Liver (tissue), 9 donors: Measurements from ENCODE around the gene MED27. TPM values are rescaled to one million over a fixed set of nuclear protein-coding genes. Genes with fewer than 3 reads are reported as not detected.

Source experiments
- DNase-seq: peaks from one replicate; pipeline ENCODE4 v3.0.0-alpha.2; 2017; ENCODE audit warnings: low spot score
- H3K27ac ChIP-seq, 2 donors: one replicate each; pipeline ENCODE4 v1.7.0; 2013; ENCODE audit warnings: inconsistent platforms in 2 of 2, low read length in 2 of 2, control low read depth in 1 of 2, low read depth in 1 of 2, mild to moderate bottlenecking in 1 of 2
- H3K27me3 ChIP-seq, 4 donors: one replicate each; pipeline versions ENCODE4 v1.6.1 to v1.7.0; 2013; ENCODE audit warnings: low read length in 3 of 4, inconsistent platforms in 1 of 4, mild to moderate bottlenecking in 1 of 4, moderate library complexity in 1 of 4; ENCODE audit not compliant: control insufficient read depth in 4 of 4, insufficient read depth in 4 of 4
- H3K36me3 ChIP-seq, 4 donors: one replicate each; pipeline versions ENCODE4 v1.6.1 to v1.7.0; 2013; ENCODE audit warnings: low read length in 3 of 4, mild to moderate bottlenecking in 3 of 4, low read depth in 1 of 4, moderate library complexity in 1 of 4; ENCODE audit not compliant: control insufficient read depth in 4 of 4, insufficient read depth in 3 of 4
- H3K4me1 ChIP-seq, 4 donors: one replicate each; pipeline versions ENCODE4 v1.6.1 to v1.7.0; 2013; ENCODE audit warnings: low read length in 3 of 4, mild to moderate bottlenecking in 3 of 4, moderate library complexity in 1 of 4; ENCODE audit not compliant: control insufficient read depth in 4 of 4, insufficient read depth in 4 of 4
- H3K4me3 ChIP-seq, 3 donors: one replicate each; pipeline versions ENCODE4 v1.6.1 to v1.7.0; 2013; ENCODE audit warnings: low read length in 3 of 3, control low read depth in 1 of 3, low read depth in 1 of 3, mild to moderate bottlenecking in 1 of 3
- H3K9ac ChIP-seq, 2 donors: one replicate each; pipeline ENCODE4 v1.7.0; 2013; ENCODE audit warnings: low read length in 2 of 2, mild to moderate bottlenecking in 2 of 2, moderate library complexity in 2 of 2, control low read depth in 1 of 2, low read depth in 1 of 2
- H3K9me3 ChIP-seq, 4 donors: one replicate each; pipeline versions ENCODE4 v1.6.1 to v1.7.0; 2013; ENCODE audit warnings: low read length in 3 of 4; ENCODE audit not compliant: control insufficient read depth in 4 of 4
- ATF3 ChIP-seq: IDR thresholded peaks from 2 replicates; pipeline ENCODE4 v1.6.1; 2016; ENCODE audit warnings: antibody characterized with exemption
- CTCF ChIP-seq: fragments of 150-350 bp; IDR thresholded peaks from 2 replicates; pipeline ENCODE4 v1.5.1; 2017; ENCODE audit warnings: improper control_type of control experiment, low read depth, low read length; ENCODE audit not compliant: missing input control
- EGR1 ChIP-seq, 2 donors: IDR thresholded peaks; 2 replicates each; pipeline ENCODE4 v1.6.1; 2016 to 2018; ENCODE audit warnings: antibody characterized with exemption in 2 of 2, low read depth in 2 of 2
- FOXA1 ChIP-seq: IDR thresholded peaks from 2 replicates; pipeline ENCODE4 v1.6.1; 2016; ENCODE audit warnings: antibody characterized with exemption
- GABPA ChIP-seq, 2 donors: IDR thresholded peaks in 1 of 2; conservative IDR thresholded peaks in 1 of 2; 2 replicates each; pipeline ENCODE4 v1.6.1; 2016; ENCODE audit warnings: antibody characterized with exemption in 2 of 2, mild to moderate bottlenecking in 1 of 2, moderate library complexity in 1 of 2
- HNF4G ChIP-seq: IDR thresholded peaks from 2 replicates; pipeline ENCODE4 v1.6.1; 2016; ENCODE audit warnings: antibody characterized with exemption
- JUND ChIP-seq, 2 donors: IDR thresholded peaks; 2 replicates each; pipeline ENCODE4 v1.6.1; 2016; ENCODE audit warnings: antibody characterized with exemption in 2 of 2
- NR2F2 ChIP-seq: IDR thresholded peaks from 2 replicates; pipeline ENCODE4 v1.6.1; 2016; ENCODE audit warnings: antibody characterized with exemption
- SP1 ChIP-seq: IDR thresholded peaks from 2 replicates; pipeline ENCODE4 v1.6.1; 2018; ENCODE audit warnings: antibody characterized with exemption, mild to moderate bottlenecking
- YY1 ChIP-seq: IDR thresholded peaks from 2 replicates; pipeline ENCODE4 v1.6.1; 2016; ENCODE audit warnings: antibody characterized with exemption, mild to moderate bottlenecking
- ZBTB33 ChIP-seq: IDR thresholded peaks from 2 replicates; pipeline ENCODE4 v1.6.1; 2016; ENCODE audit warnings: antibody characterized with exemption
- WGBS: extraction: QIAGEN DNeasy Blood & Tissue Kit; methylation state at CpG from one replicate; pipeline ENCODE4 v1.1.7; 2013; 5-methylcytosine and 5-hydroxymethylcytosine counted together
- polyA plus RNA-seq, 2 donors: library from polyadenylated mRNA; stranded (reverse) in 1 of 2; unstranded in 1 of 2; fragments of 200-250 nt in 1 of 2; fragments of >200 nt in 1 of 2; fragmentation: Nextera tagmentation in 1 of 2; extraction: Ambion mirVana in 1 of 2; gene quantifications; one replicate each; pipeline versions ENCODE4 v1.2.1 to v1.2.3, GENCODE V29; 2013 to 2015
- total RNA-seq, 2 donors: library from RNA; depleted of rRNA; stranded (reverse); fragments of >200 nt; gene quantifications; one replicate each; pipeline ENCODE4 v1.2.3, GENCODE V29; 2014
- TF ChIP-seq, protein P1 (sequence below): IDR thresholded peaks from 2 replicates; pipeline ENCODE4 v1.6.1; 2016; ENCODE audit warnings: antibody characterized with exemption, mild to moderate bottlenecking
- TF ChIP-seq, protein P2 (sequence below): IDR thresholded peaks from 2 replicates; pipeline ENCODE4 v1.6.1; 2016; ENCODE audit warnings: antibody characterized with exemption
- donor health status: healthy.
- donor health status: healthy.
- donor health status: healthy.
- donor health status: healthy.
- donor health status: healthy.

Gene MED27
- total and polyA plus RNA-seq, 4 donors = 4.6 to 7.9 (median 5.5) TPM

DNA sequence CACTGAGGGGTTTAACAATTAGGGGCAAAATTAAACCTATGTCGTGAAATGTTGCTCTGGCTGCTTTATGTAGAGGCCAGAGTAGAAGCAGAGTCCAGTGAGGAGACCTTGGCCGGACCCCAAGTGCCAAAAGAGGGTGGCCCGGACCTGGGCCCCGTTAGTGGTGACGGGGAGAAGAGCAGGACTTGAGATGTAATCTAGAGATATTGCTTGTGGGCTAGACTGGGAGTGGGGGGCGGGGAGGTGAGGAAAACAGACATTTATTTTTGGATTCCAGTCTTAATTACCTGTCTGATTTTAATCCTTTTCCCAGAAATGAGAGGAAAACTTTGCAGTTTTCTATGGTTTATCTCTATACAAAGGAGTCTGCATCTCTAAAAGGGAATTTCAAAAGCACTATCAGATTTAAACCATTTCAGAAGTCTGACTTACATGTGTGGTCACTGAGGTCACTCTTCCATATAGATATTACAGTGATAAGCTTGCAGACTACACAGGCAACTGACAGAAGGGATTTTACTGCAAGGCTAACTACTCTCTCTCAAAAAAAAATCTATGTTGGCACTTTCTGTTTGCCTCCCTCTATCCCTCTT is 108.1 kb downstream of the MED27 start:
- H3K27me3 ChIP-seq = no peaks in the 10 kb centered on the region
- H3K9ac ChIP-seq = no peak overlapping the region
- no peaks in the 10 kb centered on the region for H3K9me3 ChIP-seq
- H3K4me1 ChIP-seq = no peaks in the 10 kb centered on the region
- no peak overlapping the region for H3K4me3 ChIP-seq
- no peak overlapping the region for H3K27ac ChIP-seq
- no peaks in the 10 kb centered on the region for H3K36me3 ChIP-seq
- 96% methylated on average over 6 of the region's 6 CpGs for WGBS
- DNase-seq = no peak
- no peak for TF ChIP-seq JUND (IDR thresholded peaks at IDR 0.05)
- TF ChIP-seq FOXA1 = no peak
- TF ChIP-seq EGR1 (IDR thresholded peaks at IDR 0.05; ENCODE audit: low read depth in 2 of 2) = no peak
- TF ChIP-seq, protein P1, sequence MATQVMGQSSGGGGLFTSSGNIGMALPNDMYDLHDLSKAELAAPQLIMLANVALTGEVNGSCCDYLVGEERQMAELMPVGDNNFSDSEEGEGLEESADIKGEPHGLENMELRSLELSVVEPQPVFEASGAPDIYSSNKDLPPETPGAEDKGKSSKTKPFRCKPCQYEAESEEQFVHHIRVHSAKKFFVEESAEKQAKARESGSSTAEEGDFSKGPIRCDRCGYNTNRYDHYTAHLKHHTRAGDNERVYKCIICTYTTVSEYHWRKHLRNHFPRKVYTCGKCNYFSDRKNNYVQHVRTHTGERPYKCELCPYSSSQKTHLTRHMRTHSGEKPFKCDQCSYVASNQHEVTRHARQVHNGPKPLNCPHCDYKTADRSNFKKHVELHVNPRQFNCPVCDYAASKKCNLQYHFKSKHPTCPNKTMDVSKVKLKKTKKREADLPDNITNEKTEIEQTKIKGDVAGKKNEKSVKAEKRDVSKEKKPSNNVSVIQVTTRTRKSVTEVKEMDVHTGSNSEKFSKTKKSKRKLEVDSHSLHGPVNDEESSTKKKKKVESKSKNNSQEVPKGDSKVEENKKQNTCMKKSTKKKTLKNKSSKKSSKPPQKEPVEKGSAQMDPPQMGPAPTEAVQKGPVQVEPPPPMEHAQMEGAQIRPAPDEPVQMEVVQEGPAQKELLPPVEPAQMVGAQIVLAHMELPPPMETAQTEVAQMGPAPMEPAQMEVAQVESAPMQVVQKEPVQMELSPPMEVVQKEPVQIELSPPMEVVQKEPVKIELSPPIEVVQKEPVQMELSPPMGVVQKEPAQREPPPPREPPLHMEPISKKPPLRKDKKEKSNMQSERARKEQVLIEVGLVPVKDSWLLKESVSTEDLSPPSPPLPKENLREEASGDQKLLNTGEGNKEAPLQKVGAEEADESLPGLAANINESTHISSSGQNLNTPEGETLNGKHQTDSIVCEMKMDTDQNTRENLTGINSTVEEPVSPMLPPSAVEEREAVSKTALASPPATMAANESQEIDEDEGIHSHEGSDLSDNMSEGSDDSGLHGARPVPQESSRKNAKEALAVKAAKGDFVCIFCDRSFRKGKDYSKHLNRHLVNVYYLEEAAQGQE = no peak
- no peak for TF ChIP-seq ZBTB33
- TF ChIP-seq GABPA (IDR thresholded peaks at IDR 0.05 in 1 of 2, conservative IDR thresholded peaks at IDR 0.05 in 1 of 2) = no peak
- TF ChIP-seq ATF3 = no peak
- no peak for TF ChIP-seq YY1
- no peak for TF ChIP-seq NR2F2
- TF ChIP-seq HNF4G = no peak

DNA sequence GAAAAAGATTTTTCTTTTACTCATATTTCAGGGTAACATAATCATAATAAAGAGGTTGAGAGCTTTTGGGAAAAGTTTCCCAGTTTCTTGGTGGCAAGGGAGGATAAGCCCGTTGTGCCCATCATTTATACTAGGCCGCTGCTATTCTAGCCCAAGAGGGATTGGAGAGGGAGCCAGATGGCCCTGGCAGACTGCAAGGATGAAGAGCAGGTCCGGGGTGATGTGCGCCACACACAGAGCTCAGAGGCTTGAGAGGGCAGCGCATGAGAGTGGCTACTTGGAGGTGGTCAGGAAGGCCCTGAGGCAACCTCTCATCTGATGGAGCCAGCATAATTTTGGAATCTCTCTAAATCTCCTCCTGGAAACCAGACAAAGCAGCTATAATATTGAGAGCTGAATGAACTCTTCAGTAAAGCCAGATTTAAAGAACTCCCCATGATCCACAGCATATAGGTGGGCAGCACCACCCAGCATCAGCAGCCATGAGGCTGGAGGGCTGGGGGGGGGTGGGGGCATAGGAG is 110.1 kb downstream of the MED27 start:
- no peak overlapping the region for H3K9ac ChIP-seq

DNA sequence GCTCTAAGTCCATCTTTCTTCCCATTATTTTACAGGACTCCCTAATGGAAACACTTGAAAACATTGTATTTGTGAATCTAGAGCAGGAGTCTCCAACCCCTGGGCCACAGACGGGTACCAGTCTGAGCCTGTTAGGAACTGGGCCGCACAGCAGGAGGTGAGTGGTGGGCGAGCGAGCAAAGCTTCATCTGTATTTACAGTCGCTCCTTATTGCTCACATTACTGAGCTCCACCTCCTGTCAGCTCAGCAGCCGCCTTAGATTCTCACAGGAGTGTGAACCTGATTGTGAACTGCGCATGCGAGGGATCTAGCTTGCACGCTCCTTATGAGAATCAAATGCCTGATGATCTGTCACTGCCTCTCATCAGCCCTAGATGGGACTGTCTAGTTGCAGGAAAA is 111.0 kb downstream of the MED27 start:
- Histone ChIP-seq H3K36me3 (no peaks in the 10 kb centered on the region), H3K4me3 (no peak overlapping the region), H3K9me3 (no peaks in the 10 kb centered on the region), H3K4me1 (no peaks in the 10 kb centered on the region), H3K9ac (no peak overlapping the region), H3K27ac (no peak overlapping the region), H3K27me3 (no peaks in the 10 kb centered on the region)
- DNase-seq = no peak
- WGBS = 92% methylated on average over 9 of the region's 9 CpGs
- TF ChIP-seq JUND (IDR thresholded peaks at IDR 0.05) = no peak
- no peak for TF ChIP-seq ATF3
- TF ChIP-seq CTCF = no peak
- TF ChIP-seq GABPA (IDR thresholded peaks at IDR 0.05 in 1 of 2, conservative IDR thresholded peaks at IDR 0.05 in 1 of 2) = no peak
- no peak for TF ChIP-seq SP1
- no peak for TF ChIP-seq FOXA1
- TF ChIP-seq NR2F2 = no peak
- TF ChIP-seq, protein P2, sequence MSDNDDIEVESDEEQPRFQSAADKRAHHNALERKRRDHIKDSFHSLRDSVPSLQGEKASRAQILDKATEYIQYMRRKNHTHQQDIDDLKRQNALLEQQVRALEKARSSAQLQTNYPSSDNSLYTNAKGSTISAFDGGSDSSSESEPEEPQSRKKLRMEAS = no peak
- TF ChIP-seq, protein P1 = no peak

More for the DNA sequence above, 110.1 kb downstream of the MED27 start:
- no peak for DNase-seq
- Histone ChIP-seq H3K27me3 (no peaks in the 10 kb centered on the region), H3K4me1 (no peaks in the 10 kb centered on the region), H3K27ac (no peak overlapping the region), H3K9me3 (no peaks in the 10 kb centered on the region), H3K36me3 (no peaks in the 10 kb centered on the region), H3K4me3 (no peak overlapping the region)
- TF ChIP-seq, protein P2 = no peak
- 98% methylated on average over 5 of the region's 5 CpGs for WGBS
